Right cardiac atrium (tissue), 5 donors: ENCODE measurements around the gene HDAC10. TPM values are rescaled to one million over a fixed set of nuclear protein-coding genes. Genes with fewer than 3 reads are reported as not detected.

Source experiments
- ATAC-seq, 2 donors: fragments of 200-7000 bp; cut with Tn5 transposase; one replicate each; pipeline versions ENCODE4 v1.8.0 to v1.9.1; 2020; ENCODE audit warnings: moderate library complexity in 2 of 2, mild to moderate bottlenecking in 1 of 2
- DNase-seq, 3 donors: peaks; one replicate each; pipeline ENCODE4 v3.0.0-alpha.2; 2020
- H3K27ac ChIP-seq: one replicate; pipeline ENCODE4 v1.5.1; 2013; ENCODE audit warnings: mild to moderate bottlenecking, low read length, control low read depth, moderate library complexity
- H3K27me3 ChIP-seq: one replicate; pipeline ENCODE4 v1.6.1; 2013; ENCODE audit not compliant: control insufficient read depth, insufficient read depth
- H3K4me1 ChIP-seq: one replicate; pipeline ENCODE4 v1.6.1; 2013; ENCODE audit warnings: low read length; ENCODE audit not compliant: control insufficient read depth, insufficient read depth
- H3K4me3 ChIP-seq: one replicate; pipeline ENCODE4 v1.5.1; 2013; ENCODE audit warnings: low read length, control low read depth
- H3K9me3 ChIP-seq: one replicate; pipeline ENCODE4 v1.6.1; 2013; ENCODE audit warnings: low read length; ENCODE audit not compliant: control insufficient read depth
- WGBS: extraction: QIAGEN DNeasy Blood & Tissue Kit; methylation state at CpG from one replicate; pipeline ENCODE4 v1.1.7; 2013; 5-methylcytosine and 5-hydroxymethylcytosine counted together
- intact Hi-C, 4 donors: fragments of 100-400 bp; cut with DNase I; formaldehyde crosslinking; loops; one replicate each; pipeline versions ENCODE4 v1.11.0 to v1.14.0; 2022 to 2023
- polyA plus RNA-seq: library from polyadenylated mRNA; stranded (reverse); fragments of 200-250 nt; gene quantifications from one replicate; pipeline ENCODE4 v1.2.3, GENCODE V29; 2013
- total RNA-seq, 4 donors: library from RNA; stranded (reverse); fragmentation: NEBNext Ultra II Directional; extraction: Animal tissue kit (Norgen Biotek cat#: 25700); gene quantifications; one replicate each; pipeline ENCODE4 v1.2.1, GENCODE V29; 2021
- donor health status: healthy with polysubstance abuse.
- donor health status: DM: no; HTN: yes; CAD: no.
- donor health status: DM: no; HTN: no; CAD: no.
- donor health status: DM: no; HTN: yes; CAD: no; lungs with severe emphysema.
- donor health status: DM: yes; HTN: yes; CAD: no.

Gene HDAC10
- total and polyA plus RNA-seq, 5 donors: 8.7 to 13.5 (median 11.6) TPM

- Histone ChIP-seq H3K9me3 (no peaks in the 10 kb centered on the region), H3K4me3 (peak overlapping the region; percentile 2), H3K4me1 (peaks cover 11% of the 10 kb centered on the region), H3K27me3 (no peaks in the 10 kb centered on the region), H3K27ac (peak overlapping the region; percentile 90)
- DNase-seq (peak; percentile 68 to 93 (median 91)), ATAC-seq (peak; percentile 75 to 88)
- 12% methylated on average over 42 of the region's 42 CpGs for WGBS
- intact Hi-C loops: no loop called here
These were observed 42.6 kb upstream of the HDAC10 start for GRCh38 chr22:50293441-50294318.

- WGBS: 40% methylated on average over 29 of the region's 29 CpGs
- ATAC-seq: no peak
- intact Hi-C loops: no loop called here
- Histone ChIP-seq H3K4me1 (peaks cover 11% of the 10 kb centered on the region), H3K9me3 (no peaks in the 10 kb centered on the region), H3K4me3 (peak overlapping the region; percentile 2), H3K27me3 (no peaks in the 10 kb centered on the region), H3K27ac (peak overlapping the region; percentile 90)
- no peak for DNase-seq
These were observed 41.8 kb upstream of the HDAC10 start for GRCh38 chr22:50292643-50293440.

GRCh38 chr22:50289942-50290630, 39.0 kb upstream of the HDAC10 start:
- ATAC-seq: no peak
- no peak for DNase-seq
- Histone ChIP-seq H3K27ac (no peak overlapping the region), H3K9me3 (no peaks in the 10 kb centered on the region), H3K27me3 (no peaks in the 10 kb centered on the region), H3K4me3 (no peak overlapping the region), H3K4me1 (peaks cover 11% of the 10 kb centered on the region)
- 90% methylated on average over 37 of the region's 37 CpGs for WGBS
- intact Hi-C loops: no loop called here

- intact Hi-C loops: no loop called here
- peaks cover 10% of the 10 kb centered on the region for H3K4me1 ChIP-seq
These were observed 38.3 kb upstream of the HDAC10 start for GRCh38 chr22:50289151-50289941.

GRCh38 chr22:50287731-50288130, 36.7 kb upstream of the HDAC10 start:
- H3K4me1 ChIP-seq: peaks cover 2% of the 10 kb centered on the region
- 92% methylated on average over 31 of the region's 31 CpGs for WGBS
- H3K4me3 ChIP-seq: no peak overlapping the region
- ATAC-seq (no peak), DNase-seq (no peak)
- no peaks in the 10 kb centered on the region for H3K9me3 ChIP-seq
- H3K27ac ChIP-seq: no peak overlapping the region
- no peaks in the 10 kb centered on the region for H3K27me3 ChIP-seq
- intact Hi-C loops: no loop called here

More at GRCh38 chr22:50289151-50289941, 38.3 kb upstream of the HDAC10 start:
- Histone ChIP-seq H3K27ac (no peak overlapping the region), H3K4me3 (no peak overlapping the region), H3K27me3 (no peaks in the 10 kb centered on the region), H3K9me3 (no peaks in the 10 kb centered on the region)
- DNase-seq: no peak
- WGBS: 90% methylated on average over 57 of the region's 57 CpGs
- no peak for ATAC-seq

GRCh38 chr22:50286701-50287318, 35.7 kb upstream of the HDAC10 start:
- Histone ChIP-seq H3K4me1 (no peaks in the 10 kb centered on the region), H3K9me3 (no peaks in the 10 kb centered on the region), H3K4me3 (no peak overlapping the region), H3K27ac (no peak overlapping the region), H3K27me3 (no peaks in the 10 kb centered on the region)
- intact Hi-C loops: no loop called here
- WGBS: 90% methylated on average over 40 of the region's 40 CpGs
- DNase-seq (no peak), ATAC-seq (no peak)

GRCh38 chr22:50286275-50286674, 35.2 kb upstream of the HDAC10 start:
- intact Hi-C loops: no loop called here
- H3K4me1 ChIP-seq: no peaks in the 10 kb centered on the region
- H3K9me3 ChIP-seq: no peaks in the 10 kb centered on the region
- no peaks in the 10 kb centered on the region for H3K27me3 ChIP-seq
- no peak overlapping the region for H3K27ac ChIP-seq
- H3K4me3 ChIP-seq: no peak overlapping the region
- WGBS: 87% methylated on average over 21 of the region's 21 CpGs
- DNase-seq (no peak), ATAC-seq (no peak)

GRCh38 chr22:50285568-50286229, 34.6 kb upstream of the HDAC10 start:
- ATAC-seq (no peak), DNase-seq (no peak)
- no peaks in the 10 kb centered on the region for H3K4me1 ChIP-seq
- H3K4me3 ChIP-seq: no peak overlapping the region
- no peaks in the 10 kb centered on the region for H3K9me3 ChIP-seq
- intact Hi-C loops: no loop called here
- no peak overlapping the region for H3K27ac ChIP-seq
- H3K27me3 ChIP-seq: no peaks in the 10 kb centered on the region
- 94% methylated on average over 29 of the region's 34 CpGs for WGBS

- 87% methylated on average over 13 of the region's 13 CpGs for WGBS
- intact Hi-C loops: no loop called here
- Histone ChIP-seq H3K27me3 (no peaks in the 10 kb centered on the region), H3K27ac (no peak overlapping the region), H3K4me3 (no peak overlapping the region), H3K9me3 (no peaks in the 10 kb centered on the region), H3K4me1 (no peaks in the 10 kb centered on the region)
- DNase-seq: no peak
- ATAC-seq: no peak
These were observed 33.4 kb upstream of the HDAC10 start for GRCh38 chr22:50284479-50284878.

GRCh38 chr22:50283821-50284220, 32.8 kb upstream of the HDAC10 start:
- no peak overlapping the region for H3K27ac ChIP-seq
- no peak overlapping the region for H3K4me3 ChIP-seq
- WGBS: 94% methylated on average over 30 of the region's 30 CpGs
- ATAC-seq (no peak), DNase-seq (no peak)
- H3K4me1 ChIP-seq: no peaks in the 10 kb centered on the region
- intact Hi-C loops: no loop called here
- H3K9me3 ChIP-seq: no peaks in the 10 kb centered on the region
- H3K27me3 ChIP-seq: no peaks in the 10 kb centered on the region
